Activated effector memory CD4-positive, alpha-beta T cell treated with anti-CD3 and anti-CD28 coated beads, Interleukin-2, amount 50 U/mL, for 16 hours (primary cell): ENCODE data around the gene EML5.

ENCODE experiments used
- DNase-seq: peaks from one replicate; pipeline ENCODE4 v3.0.0-alpha.2; 2020

EML5 gene

DNA sequence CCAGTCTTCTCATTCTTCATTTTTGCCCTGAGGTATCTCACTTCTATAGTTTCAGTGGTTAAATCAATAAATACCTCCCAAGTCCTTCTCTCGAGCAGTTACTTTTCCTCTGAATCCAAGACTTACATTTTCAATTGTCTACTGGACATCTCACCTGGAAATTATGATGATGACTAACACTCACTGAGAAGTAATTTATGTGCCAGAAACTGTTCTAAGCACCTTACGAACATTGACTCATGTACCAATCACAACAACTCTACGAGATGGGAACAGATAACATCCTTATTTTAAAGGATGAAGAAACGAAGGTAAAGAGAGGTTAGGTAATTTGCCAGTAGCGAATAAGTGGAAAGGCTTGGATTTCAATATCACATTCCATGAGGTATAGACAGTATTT, 94.1 kb downstream of the EML5 start:
- no peak for DNase-seq

DNA sequence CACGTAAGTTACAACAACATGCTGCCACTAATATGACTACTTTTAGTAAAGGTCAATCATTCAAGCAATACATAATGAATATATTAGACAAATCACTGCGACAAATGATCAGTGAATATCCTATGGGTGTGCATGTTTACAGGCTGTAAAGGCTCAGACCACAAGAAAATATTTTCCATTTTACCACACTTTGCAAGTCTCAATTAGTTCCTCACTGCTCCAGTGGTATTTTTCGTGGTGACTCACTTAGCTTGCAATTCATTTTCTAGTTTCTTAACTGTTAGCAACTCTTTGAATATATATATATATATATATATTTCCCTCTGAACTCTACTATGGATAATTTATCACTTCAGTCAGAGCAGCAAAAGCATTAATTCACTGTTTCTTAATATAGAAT, 96.9 kb downstream of the EML5 start:
- no peak for DNase-seq

DNA sequence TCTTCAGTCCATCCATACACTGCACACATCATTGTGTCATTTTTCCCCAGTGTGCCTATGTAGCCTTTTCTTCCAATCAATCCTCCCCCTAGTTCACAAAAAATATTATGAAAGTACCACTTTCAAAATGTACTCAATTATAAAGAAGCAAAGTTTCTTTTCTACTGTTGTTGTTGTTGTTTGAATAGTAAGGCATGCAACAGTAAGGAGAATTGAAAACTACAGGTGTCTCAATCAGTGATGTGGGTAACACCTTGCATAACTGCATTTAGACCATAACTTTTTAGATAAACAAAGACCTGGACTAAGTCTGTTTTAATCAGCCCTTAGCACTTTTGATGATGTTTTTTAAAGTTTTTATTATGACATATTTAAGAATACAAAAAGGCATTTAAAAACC, 104.4 kb downstream of the EML5 start:
- DNase-seq, result no peak

DNA sequence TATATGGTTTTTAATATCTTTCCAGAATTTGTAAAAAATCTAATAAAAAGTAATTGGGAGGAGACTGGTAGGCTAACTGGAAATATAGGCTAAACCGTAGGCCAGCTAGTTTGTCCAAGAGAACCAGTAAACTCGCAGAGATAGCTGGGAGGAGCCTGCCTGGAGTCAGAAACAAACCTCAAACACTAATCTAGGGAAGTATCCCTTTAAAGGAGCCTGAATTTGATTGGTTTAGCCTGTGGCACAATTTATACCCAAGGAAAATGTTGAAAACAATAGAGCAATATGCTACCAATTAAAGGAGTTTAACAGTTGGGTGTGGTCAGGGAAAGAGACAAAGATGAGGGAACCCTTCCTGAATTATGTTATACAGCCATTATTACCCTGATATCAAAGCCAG, 109.6 kb downstream of the EML5 start:
- DNase-seq, result no peak

DNA sequence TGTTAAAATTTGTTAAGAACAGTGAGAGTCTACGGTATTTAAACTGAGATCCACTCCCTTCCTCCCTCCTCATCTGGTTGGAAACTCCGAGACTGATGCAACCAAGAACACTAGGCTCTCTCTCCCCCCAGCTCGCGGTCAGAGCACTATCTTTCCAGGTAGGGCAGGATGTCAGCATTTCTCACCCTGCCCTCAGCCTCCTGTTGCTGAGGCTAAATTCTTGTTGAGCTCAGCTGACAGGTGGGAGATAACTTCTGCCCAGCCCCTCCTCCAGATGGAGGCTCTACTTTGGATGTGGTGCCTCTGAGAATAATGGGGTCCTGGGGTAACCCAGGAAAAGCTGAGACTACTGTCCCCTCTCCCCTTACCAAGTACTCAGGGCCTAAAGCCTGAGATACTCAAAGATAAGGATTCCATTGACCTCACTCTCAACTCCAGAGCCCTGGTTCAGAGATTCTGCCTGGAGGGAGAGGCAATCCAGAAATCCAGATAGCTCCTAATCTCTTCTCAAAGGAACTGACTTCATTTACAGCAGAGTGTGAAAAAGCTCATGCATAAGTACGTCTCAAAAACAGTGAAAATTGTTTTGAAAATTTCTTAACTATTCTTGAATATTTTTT, 110.1 kb downstream of the EML5 start:
- no peak for DNase-seq

DNA sequence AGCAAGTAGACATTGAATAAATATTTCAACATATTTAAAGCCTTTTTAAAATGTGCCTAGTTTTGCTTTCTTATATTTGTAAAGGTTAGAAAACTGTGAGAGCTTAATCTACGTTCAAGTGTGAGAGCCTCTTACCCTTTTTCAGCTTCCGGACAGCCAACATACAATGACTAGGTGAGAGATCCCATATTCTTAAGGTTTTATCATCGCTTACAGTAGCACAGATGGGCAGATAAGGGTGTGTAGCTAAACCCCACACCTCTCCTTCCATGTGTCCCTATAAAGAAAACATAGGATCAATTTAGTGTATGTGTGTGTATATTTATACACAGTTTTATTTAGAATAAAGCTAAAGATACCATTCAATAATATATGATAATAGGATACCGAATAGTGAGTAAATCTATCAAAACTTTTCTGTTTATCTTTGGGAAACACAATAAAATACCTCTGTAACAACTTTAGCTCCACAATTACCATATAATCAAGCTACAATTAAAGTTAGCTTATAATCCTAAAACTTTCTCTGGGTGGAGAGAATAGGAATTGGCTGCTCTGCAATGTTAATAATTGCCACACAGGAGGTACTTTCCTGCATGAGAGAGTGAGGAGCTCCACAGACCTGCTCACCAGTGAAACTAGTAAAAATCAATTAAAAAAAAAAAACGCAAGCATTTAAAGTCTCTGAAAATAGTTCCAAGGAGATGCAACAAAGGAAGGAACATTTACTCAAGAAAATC, 110.8 kb downstream of the EML5 start:
- no peak for DNase-seq

DNA sequence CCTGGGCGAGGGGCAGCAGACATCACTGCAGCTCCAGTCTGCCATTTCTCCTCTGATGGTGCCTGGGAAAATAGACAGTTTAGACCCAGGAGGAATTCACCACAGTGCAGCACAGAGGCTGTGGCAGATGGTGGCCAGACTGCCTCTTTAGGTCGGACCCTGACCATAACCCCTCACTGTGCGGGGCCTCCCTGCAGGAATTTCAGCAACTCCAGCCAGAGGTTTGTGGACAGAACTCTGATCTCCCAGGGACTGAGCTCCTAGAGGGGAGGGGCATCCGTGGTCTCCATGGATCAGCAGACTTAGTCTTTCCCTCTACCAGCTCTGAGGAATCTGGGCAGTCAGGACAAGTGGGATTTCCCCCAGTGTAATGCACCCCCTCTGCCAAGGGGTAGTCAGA, 123.4 kb downstream of the EML5 start:
- DNase-seq, result no peak

DNA sequence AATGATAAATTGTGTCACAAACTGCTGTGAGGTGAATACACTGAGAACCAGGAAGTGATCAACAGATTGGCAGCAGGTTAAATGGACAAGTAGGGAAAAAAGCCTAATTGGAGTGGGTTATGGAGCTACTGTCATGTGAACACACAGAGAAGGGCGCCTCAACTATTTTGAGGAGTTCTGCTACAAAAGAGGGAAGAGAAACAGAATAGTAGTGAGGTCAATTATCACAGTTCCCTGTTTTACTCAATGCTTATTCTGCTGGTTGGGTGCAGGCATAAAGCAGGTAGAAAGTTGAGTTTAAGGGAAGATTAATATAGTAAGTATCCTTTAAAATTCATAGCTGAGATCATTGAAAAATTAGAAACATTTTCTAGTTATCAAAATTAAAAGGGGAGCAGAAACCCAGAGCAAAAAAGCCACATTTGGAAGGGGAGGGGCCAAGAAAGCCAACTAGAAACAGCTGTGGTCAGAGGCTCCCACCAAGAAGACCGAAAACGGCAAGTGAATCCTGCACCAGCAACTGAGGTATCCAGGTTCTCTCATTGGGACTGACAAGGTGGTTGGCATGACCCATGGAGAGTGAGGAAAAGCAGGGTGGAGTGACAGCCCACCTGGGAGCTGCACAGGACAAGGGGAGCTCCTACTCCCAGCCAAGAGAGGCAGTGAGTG, 124.2 kb downstream of the EML5 start:
- DNase-seq, result no peak

DNA sequence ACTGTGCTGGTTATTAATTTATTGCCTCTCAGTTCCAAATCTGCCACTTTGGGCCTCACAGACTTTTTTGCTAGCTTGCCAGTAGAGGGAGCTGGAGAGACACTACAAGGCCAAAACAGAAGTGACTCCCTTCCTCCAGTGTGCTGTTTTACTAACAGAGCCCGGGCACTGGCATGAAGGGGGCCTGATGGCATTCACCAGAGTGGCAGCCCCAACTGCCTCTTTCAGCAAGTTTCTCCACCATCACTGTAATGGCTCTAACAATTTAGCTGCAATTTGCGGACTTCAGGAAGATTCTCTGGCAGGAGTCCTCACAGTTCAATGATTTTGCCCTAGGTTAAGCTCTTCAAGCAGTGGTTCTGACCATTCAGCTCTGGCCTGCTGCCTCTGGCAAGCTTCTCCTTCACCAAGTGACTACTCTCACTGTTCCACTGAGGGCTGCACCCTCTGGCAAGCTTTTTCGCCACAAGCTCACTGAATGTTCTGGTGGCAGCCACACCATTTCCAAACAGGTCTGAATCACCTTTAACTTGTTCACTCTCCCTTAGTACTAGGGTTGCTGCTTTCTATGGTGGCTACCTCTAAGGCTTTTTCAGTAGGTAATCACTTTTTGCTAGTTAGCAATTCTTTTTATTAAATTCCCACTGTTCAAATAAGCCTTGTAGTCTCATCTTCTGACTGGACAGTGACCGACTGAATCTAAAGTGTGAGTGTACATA, 125.0 kb downstream of the EML5 start:
- peak; percentile 71 for DNase-seq

DNA sequence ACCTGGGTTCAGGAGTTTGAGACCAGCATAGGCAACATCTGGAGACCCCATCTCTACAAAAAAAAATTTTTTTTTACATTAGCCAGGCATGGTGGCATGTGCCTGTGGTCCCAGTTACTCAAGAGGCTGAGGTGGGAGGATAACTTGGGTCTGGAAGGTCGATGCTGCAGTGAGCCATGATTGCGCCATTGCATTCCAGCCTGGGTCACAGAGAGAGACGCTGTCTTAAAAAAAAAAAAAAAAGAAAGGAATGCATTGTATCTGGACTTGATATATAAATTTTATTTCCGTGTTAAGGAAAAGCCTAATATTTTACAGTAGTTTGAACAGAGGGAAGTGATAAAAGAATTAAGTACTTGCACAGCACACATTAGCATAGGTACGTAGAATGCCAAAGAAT, 132.7 kb downstream of the EML5 start:
- DNase-seq, result no peak

DNA sequence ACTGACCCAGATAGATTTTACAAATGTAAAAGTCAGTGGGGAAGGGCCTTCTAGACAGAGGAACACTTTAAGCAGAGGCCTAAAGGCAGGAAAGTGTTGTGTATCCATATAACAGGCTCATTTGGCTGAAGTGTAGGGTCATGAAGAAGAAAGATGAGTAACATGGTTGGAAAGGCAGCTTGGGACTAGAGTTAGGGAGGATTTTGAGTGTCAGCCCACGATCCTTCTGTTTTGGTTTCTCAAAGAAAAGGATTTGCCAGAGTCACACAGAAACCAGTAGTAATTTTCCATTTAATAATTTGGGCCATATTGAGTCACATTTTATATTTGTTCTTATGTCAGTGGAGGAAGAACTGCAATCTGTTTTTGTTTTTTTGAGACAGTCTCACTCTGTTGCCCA, 153.5 kb downstream of the EML5 start:
- DNase-seq, result no peak

DNA sequence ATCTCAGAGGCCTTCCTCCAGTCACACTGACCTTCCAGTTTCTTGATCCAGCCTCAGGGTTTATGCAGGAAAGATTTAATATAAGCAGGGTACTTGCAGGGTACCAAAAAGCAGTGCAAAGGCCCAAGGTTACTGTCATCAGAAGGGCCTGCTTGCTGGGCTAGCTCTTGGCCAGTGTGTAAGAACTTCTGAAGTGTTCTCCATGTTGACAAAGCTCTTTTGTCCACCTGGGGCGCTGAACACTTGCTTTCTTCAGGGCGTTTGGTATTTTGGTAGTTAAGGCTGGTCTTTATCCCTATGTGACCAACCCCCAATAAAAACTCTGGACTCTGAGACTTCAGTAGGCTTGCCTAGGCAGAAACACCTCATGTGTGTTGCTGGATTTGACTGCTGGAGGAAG, 160.2 kb downstream of the EML5 start:
- DNase-seq, result no peak

DNA sequence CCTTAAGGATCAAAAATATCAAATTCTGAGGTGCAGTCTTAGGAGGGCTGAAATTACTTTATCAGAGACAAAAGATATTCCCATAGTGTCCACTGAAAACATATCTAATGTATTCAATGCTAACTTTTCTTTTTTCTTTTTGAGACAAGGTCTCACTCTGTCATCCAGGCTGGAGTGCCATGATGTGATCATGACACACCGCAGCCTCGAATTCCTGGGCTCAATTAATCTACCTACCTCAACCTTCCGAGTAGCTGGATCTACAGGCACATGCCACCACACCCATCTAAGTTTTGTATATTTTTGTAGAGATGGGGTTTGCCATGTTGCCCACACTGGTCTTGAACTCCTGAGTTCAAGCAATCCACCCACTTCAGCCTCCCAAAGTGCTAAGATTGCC, 161.7 kb downstream of the EML5 start:
- DNase-seq, result no peak

DNA sequence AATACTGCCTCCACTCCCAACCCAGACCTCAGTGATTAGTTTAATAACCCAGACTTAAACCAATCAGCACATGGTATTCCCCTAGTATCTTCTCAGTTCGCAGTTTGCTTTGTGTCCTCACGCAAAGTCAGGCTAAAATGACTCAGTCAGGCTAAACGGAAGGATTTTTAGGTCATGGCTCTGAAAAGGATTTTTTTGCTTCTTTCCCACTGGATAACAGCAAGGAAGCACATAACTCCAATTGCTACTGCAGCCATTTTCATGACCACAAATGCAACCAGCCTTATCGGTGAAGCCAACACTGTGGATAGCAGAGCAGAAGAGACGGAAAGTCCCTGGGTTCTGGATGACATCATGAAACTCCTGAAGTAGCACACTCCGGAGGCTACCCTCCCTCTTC, 162.2 kb downstream of the EML5 start:
- no peak for DNase-seq

DNA sequence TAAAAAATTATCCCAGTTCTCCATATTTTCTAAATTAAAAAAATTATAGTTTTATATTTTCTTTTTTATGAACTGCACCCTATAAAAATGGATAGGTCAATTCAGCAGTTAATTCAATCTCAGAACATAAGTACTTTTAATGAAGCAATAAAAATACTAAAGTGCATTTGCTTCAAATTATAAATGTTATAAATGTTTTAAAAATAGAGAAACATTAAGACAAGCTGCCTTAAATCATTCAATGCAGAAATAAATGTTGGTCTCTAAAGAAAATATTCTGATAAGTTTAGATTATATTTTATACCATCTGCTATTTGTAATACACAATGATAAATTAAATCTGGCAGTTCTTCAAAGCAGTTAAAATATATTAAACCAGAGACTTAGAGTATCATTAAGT, 164.3 kb downstream of the EML5 start:
- DNase-seq, result no peak

DNA sequence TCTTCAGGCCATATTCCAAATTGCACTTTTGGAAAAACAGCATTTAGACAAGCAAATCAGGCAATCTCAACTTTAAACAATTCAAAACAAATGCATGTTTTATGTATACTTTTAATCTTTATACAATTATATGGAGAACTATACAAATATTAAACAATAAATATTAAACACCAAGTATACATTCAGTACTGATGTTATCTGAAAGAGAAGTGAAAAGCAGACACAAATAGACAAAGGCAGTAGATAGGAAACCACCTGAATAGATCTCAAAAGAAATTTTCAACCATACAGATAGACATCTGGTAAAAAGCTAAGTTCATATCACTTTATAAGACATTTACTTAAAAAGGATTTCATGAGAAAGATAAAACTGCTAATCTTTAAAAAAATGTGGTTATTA, 164.7 kb downstream of the EML5 start:
- no peak for DNase-seq

DNA sequence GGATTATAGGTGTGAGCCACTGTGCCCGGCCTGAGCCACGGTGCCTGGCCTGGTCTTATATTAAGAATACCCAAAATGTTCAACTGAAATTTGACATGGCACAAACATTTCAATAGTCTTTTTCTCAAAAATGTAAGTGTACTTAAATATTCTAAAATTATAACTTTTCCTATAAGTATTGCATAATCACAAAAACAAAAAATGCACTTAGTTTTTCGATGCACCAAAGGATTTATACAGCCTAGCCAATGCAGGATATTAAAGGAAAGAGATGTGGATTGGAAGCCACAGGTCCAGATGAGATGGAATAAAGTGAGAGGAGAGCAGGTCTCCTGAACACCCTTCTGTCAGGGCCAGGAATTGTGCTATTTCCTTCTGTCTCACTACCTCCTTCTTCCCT, 167.1 kb downstream of the EML5 start:
- no peak for DNase-seq

DNA sequence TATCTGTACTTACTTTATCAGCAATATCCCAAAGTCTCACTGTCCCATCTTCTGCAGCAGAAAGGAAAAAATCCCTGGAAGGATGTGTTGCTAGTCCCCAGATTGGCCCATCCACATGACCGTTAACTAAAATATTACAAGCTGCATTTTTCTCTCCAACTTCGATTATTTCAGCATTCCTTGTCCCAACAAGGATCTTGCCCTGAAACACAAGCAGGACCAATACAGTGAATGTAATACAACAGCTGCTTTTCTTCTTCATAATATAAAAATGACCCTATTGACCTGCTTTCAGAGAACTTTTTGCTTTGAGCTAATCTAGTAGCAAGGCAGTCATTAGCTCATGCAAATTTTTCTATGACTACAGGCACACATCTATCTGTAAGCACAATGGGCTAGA, 171.7 kb downstream of the EML5 start:
- no peak for DNase-seq

DNA sequence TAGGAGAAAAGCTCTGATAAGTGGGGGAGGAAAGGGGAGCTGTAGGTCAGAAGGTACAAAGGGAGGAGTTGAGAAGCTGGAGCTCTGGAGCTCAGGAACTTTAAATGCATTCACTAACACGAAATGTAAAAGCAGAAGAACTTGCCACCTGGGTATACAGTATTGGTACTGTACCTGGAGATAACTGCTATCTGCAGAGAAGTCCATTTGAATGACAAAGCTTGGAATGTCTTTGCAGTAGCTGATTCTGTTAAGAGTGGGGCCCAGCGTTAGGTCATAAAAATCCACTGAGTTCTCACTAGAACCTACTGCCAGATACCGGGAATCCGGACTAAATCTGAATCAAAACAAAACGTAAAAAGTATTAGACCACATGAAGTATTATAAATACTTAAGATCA, 174.3 kb downstream of the EML5 start:
- DNase-seq, result no peak

DNA sequence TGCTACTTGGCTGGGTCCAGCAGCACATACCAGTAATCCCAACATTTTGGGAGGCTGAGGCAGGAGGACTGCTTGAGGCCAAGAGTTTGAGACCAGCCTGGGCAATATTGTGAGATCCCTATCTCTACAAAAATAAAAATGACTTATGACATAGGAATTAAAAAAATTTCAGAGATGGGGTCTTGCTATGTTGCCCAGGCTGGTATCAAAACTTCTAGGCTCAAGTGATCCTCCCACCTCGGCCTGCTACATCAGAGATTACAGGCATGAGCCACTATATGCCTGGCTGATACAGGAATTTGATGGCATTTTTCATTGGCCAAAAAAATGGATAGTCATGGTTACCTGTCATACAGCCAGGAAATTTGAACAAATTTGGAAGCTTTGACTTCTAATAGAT, 175.3 kb downstream of the EML5 start:
- no peak for DNase-seq

DNA sequence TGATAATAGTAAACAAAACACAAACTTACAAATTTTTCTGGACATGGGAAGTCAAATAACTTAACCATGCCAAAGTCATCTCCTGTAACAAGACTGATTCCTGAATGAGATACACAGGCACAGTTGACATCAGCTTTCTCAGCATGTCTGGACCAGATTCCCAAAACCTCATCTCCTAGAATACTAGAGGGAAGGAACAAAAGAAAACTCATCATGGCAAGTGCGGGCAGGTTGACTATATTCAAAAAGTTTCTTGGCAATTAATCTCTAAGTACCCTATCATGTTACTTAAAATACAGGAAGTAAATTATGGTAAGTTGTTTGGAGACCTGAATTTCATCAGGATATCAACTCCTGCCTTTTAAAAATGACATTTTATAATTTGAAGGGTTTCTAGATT, 176.1 kb downstream of the EML5 start:
- DNase-seq, result no peak

DNA sequence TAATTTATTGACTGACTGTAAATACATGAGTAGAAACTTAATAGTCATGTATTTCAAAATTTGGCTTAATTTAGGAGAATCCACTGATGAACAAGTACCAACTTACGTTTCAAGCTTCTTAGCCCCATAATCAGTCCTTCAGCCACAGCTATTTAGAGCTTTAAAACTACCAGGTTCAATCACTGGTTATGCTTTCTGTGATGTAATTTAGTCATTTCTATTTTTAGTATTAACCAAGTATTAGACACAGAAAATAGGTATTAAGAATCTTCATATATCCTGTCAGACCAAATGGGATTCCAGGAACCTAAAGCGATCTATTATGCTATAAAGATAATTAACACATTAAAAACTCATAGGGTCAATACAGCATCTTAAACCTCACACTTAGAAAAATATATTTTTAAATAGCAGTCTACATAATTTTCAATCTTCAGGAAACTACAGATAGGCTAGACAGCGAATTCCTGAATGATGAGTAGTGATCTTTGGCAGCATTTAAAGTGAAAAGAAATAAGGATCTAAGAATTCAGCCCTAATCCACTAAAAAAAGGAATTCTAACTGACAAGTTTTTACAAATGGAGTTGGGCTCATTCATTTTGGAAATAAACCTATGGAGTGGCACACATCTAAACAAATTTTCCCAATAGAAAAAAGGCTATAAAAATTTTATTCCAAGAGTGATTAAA, 178.4 kb downstream of the EML5 start:
- DNase-seq, result no peak

DNA sequence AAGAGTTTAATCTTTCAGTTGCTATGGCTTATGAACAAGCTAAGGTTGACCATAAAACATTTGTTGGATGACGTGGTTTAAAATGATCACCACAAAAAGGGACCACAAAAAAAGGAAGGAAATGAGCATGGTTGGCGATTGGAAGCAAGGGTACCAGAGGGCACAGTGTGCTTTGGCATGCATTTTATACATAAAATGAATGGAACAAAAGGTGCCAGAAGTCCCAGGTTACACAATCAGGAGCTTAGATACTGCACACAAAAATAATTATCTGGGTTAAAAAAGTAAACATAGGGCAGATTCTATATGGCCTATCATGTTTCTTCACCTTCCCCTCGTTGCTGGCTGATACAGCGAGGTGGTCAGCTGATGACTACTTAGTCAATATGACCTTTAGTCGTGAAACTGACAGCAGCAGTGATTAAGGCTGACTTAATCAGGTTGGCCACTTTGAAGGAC, 179.2 kb downstream of the EML5 start:
- no peak for DNase-seq
